OCI-M2 (cell line): Measurements from ENCODE around the gene OR8G1.
"Not testable (repeated sequence)": the region's sequence is repeated elsewhere in the genome, so short reads cannot be mapped to it uniquely, and the experiment has no call there.

Experiments
- DNase-seq: peaks from one replicate; lab custom pipeline; 2025; ENCODE audit not compliant: unreplicated experiment; lab: John Stamatoyannopoulos, UW

Gene OR8G1

DNA sequence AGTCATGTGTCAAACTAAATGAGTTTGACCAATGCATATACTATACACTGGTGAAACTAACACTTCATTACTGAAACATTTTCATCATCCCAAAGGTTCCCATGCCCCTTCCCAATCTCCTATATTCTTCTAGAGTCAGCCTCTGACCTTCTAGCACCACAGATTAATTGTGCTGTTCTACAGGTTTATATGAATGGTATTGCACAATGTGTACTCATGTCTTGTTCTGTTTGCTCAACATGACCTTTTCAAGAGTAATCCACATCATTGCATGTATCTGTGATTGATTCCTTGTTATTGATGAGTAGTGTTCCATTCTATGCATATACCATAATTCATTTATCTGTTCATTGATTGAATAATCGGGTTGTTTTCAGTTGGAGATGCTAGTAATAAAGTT is 7.5 kb upstream of the OR8G1 start:
- no peak for DNase-seq

DNA sequence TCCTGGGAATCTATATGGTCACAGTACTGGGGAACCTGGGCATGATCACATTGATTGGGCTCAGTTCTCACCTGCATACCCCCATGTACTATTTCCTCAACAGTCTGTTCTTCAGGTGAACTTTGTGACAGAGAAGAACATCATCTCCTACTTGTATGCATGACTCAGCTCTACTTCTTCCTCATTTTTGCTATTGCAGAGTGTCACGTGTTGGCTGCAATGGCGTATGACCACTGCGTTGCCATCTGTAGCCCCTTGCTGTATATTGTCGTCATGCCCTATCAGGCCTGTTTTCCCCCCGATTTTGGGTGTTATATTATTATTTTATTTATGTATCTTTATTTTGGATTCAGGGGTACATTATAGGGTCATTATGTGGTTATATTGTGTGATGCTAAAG is 2.4 kb upstream of the OR8G1 start:
- DNase-seq, result no peak

- DNase-seq, result not testable (repeated sequence)
These were observed 9.0 kb downstream of the OR8G1 start for GRCh38 chr11:124249869-124250268.

- DNase-seq, result no peak
These were observed 15.2 kb downstream of the OR8G1 start, which contains the start of gene OR8G5 for GRCh38 chr11:124256076-124256475. Gene OR8G5 (plus strand): TSS chr11:124256376. CDS start chr11:124264932, 8,556 bp downstream.

GRCh38 chr11:124265041-124265440 is 24.1 kb downstream of the OR8G1 start:
- not testable (repeated sequence) for DNase-seq

DNA sequence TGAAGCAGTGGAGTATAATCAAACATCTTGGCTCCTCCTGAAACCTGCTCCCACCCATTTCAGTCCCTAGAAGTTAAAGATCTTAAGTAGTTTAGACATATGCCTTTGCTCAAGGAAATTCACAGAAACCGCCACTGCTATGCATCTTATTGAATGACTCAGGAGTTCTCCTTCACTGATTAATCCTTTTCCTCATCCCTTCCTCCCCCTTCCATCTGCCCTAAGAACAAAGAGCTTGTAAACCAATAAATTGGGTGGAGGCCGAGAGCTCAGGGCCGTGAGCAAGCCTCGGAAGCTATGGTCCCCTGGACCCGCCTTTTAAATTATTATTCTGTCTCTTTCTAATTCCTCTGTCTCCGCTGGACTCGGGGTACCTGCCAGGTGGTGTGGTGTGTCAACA is 30.0 kb downstream of the OR8G1 start:
- not testable (repeated sequence) for DNase-seq

DNA sequence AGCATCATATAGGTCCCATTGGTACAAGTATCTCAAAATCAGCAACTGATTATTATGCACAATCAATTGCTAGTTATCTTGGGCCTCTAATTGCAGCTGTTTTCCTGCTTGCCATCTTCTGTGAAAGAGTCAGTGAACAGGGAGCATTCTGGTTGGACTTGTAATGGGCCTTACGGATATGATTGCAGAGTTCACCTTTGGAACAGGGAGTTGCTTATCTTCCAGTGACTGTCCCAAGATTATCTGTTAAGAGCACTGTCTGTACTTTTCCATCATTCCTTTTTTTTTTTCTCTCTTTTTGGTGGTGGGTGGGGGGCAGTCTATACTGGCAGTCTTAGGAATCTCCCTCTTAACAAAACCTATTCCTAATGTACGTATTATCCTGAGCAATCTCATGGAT is 33.1 kb downstream of the OR8G1 start:
- DNase-seq, result no peak

DNA sequence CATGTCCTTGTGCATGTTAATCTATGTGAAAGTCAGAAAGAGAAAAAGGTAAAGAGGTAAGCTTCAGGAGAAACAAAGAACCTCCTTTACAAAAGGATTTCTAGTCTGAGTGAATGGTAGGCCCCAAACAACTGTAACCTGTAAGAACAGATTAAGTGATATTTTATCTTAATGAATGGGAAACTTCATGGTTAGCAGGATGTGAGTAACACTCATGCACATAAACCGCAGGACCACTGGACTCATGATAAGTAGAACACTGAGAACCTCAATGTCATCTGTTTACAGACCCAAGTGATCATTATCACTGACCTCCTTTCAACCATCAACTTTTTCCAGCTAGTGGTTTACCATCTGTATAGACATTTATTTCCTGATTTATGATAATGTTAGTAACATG is 35.2 kb downstream of the OR8G1 start:
- no peak for DNase-seq

GRCh38 chr11:124277207-124277606 is 36.3 kb downstream of the OR8G1 start:
- no peak for DNase-seq

DNA sequence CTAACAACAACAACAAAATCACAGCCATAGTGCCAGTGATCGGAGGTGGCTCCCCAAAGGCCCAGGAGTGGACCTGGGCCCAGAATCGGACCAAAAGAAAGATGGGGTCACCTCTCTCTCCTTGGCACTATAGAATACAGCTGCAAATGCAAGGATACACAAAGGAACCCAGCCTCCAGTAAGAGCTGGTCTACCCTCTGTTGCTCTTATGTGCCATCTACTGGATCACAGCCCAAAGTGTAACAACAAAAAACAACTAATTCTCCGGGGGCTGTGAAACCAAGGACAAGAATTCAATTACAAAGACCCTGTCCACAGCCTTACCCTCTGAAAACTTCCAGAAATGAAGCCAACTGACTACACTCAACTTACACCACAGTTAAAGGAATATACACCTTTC is 36.9 kb downstream of the OR8G1 start:
- no peak for DNase-seq

GRCh38 chr11:124278261-124278660 is 37.4 kb downstream of the OR8G1 start:
- no peak for DNase-seq

GRCh38 chr11:124285610-124286344 is 44.9 kb downstream of the OR8G1 start:
- no peak for DNase-seq

DNA sequence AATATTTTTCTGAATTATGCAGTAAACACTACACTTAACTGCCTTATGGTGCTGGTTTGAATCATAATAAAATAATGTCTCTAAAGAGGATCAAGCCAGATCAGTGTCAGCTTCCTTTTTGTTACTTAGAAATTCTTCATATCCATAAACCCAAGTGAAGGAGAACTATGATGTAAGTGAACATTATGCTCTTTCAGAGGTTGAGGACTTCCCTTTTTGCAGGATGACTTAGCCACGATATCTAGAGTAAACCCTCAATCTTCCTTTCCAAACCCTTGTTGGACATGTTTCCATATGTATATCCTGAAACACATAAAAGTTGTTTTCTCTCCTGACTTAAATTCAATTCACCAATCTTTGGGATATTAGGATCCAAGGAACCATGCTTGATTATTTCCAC is 53.8 kb downstream of the OR8G1 start:
- no peak for DNase-seq

DNA sequence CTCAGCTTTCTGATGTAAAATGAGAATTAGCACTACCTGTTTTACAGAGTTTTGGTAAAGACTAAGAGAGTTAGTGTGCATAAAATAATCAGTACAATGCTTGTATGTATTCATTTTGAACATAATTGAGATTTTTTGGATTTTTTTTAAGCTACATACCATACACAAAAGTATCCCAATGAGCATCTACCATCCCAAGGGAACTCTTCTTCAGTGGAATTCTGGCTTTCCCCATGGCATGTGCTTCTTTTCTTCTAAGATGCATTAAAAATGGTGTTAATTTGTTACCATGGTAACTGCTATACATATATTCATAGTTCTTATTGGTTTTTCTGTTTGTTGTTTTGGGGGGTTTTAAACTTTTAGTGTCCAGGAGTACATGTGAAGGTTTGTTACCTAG is 55.1 kb downstream of the OR8G1 start:
- DNase-seq, result no peak

DNA sequence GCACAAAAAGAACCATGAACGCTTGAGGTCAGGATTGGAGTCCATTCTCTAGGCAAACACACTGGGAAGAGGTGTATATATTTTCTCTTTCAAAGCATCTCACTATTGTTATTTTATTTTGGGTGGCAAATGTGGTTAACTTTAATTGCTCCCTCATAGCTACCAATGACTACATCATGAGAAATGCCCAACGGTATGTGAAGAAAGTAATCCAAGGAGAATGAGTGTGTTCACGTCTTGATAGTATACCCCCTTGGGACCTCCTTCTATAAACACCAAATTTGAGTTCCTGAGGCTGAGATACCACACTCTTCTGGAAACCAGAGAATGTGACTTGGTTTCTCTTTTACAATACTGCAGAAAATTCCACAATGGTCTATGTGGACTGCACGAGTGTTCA is 57.0 kb downstream of the OR8G1 start:
- no peak for DNase-seq

DNA sequence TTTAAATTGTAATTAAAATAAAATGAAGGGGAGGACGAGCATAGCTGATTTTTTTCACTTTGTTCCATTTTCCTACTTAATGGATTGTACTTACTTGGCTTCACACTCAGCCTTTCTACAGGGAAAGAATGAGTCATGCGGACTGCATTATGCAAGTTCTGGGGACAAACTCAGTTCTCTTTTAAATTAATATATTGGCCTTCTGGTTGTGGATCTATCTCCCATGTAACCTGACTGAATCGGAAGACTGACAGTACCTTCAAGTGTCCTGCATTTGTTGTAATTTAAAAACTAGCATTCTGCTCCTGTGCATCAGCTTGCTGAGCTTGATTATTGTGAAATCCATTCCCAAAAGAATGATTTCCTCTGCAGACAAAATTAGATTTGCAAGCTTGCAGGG is 60.7 kb downstream of the OR8G1 start:
- no peak for DNase-seq

GRCh38 chr11:124302347-124303125 is 61.6 kb downstream of the OR8G1 start:
- no peak for DNase-seq
